NB4 (cell line): Measurements from ENCODE around the gene NAGS.

Source experiments
- CTCF ChIP-seq: IDR thresholded peaks from one replicate; pipeline ENCODE4 v1.5.1; 2012; ENCODE audit warnings: low read depth, low read length
- MYC ChIP-seq: IDR thresholded peaks from 2 replicates; pipeline ENCODE4 v1.6.1; 2011; ENCODE audit warnings: low read depth, low read length
- POLR2A ChIP-seq: IDR thresholded peaks from 2 replicates; pipeline ENCODE4 v1.6.1; 2011; ENCODE audit warnings: mild to moderate bottlenecking; ENCODE audit not compliant: insufficient read length; ENCODE audit errors: extremely low read depth

- TF ChIP-seq CTCF (no peak), POLR2A (no peak), MYC (no peak)
Observed at GRCh38 chr17:44038604-44039011, 34.2 kb downstream of the NAGS start.
